GM18502 (cell line): ENCODE measurements around the gene PLXNB3.
"Not testable (repeated sequence)": the region's sequence is repeated elsewhere in the genome, so short reads cannot be mapped to it uniquely, and the experiment has no call there.

Source experiments
- ATAC-seq: cut with Tn5 transposase; IDR thresholded peaks from one replicate; pipeline ENCODE4 v1.9.1; 2021; ENCODE audit warnings: mild to moderate bottlenecking; ENCODE audit not compliant: unreplicated experiment, poor library complexity

PLXNB3 gene

GRCh38 chrX:153731845-153732215 is 32.2 kb upstream of the PLXNB3 start:
- ATAC-seq = no peak

- no peak for ATAC-seq
These were observed 31.6 kb upstream of the PLXNB3 start for GRCh38 chrX:153732401-153732800.

GRCh38 chrX:153733651-153734240 is 30.3 kb upstream of the PLXNB3 start:
- no peak for ATAC-seq

GRCh38 chrX:153734871-153735270 is 29.2 kb upstream of the PLXNB3 start:
- ATAC-seq = no peak

GRCh38 chrX:153735274-153735673 is 28.8 kb upstream of the PLXNB3 start:
- ATAC-seq = peak; percentile 46

GRCh38 chrX:153736071-153736820 is 27.8 kb upstream of the PLXNB3 start:
- ATAC-seq = no peak

GRCh38 chrX:153736871-153737441 is 27.1 kb upstream of the PLXNB3 start:
- ATAC-seq = no peak

- no peak for ATAC-seq
These were observed 25.9 kb upstream of the PLXNB3 start for GRCh38 chrX:153738056-153738605.

GRCh38 chrX:153739754-153740486 is 24.1 kb upstream of the PLXNB3 start:
- no peak for ATAC-seq

- ATAC-seq = no peak
These were observed 23.3 kb upstream of the PLXNB3 start for GRCh38 chrX:153740631-153741222.

GRCh38 chrX:153741446-153741845 is 22.6 kb upstream of the PLXNB3 start:
- no peak for ATAC-seq

GRCh38 chrX:153742111-153742510 is 21.9 kb upstream of the PLXNB3 start:
- ATAC-seq = not testable (repeated sequence)

- not testable (repeated sequence) for ATAC-seq
These were observed 21.1 kb upstream of the PLXNB3 start for GRCh38 chrX:153742796-153743467.

GRCh38 chrX:153743468-153744209 is 20.4 kb upstream of the PLXNB3 start:
- ATAC-seq = not testable (repeated sequence)

GRCh38 chrX:153744210-153745066 is 19.6 kb upstream of the PLXNB3 start:
- ATAC-seq = no peak

- ATAC-seq = not testable (repeated sequence)
These were observed 19.0 kb upstream of the PLXNB3 start for GRCh38 chrX:153745067-153745433.

- ATAC-seq = no peak
These were observed 17.7 kb upstream of the PLXNB3 start for GRCh38 chrX:153746359-153746758.

GRCh38 chrX:153746991-153747390 is 17.1 kb upstream of the PLXNB3 start:
- ATAC-seq = not testable (repeated sequence)
